ENCODE measurements around the gene TMEM106C. TPM values are rescaled to one million over a fixed set of nuclear protein-coding genes. Genes with fewer than 3 reads are reported as not detected.
A peak's percentile ranks its signal among the peaks of the same experiment; 100 is the strongest.

Gene TMEM106C
- total RNA-seq, 6 experiments from 2014 or later: 87.8 to 123 (median 107) TPM

- no peak overlapping the region for H3K4me3 Mint-ChIP-seq
- no peak for DNase-seq
- TF ChIP-seq, protein P1, sequence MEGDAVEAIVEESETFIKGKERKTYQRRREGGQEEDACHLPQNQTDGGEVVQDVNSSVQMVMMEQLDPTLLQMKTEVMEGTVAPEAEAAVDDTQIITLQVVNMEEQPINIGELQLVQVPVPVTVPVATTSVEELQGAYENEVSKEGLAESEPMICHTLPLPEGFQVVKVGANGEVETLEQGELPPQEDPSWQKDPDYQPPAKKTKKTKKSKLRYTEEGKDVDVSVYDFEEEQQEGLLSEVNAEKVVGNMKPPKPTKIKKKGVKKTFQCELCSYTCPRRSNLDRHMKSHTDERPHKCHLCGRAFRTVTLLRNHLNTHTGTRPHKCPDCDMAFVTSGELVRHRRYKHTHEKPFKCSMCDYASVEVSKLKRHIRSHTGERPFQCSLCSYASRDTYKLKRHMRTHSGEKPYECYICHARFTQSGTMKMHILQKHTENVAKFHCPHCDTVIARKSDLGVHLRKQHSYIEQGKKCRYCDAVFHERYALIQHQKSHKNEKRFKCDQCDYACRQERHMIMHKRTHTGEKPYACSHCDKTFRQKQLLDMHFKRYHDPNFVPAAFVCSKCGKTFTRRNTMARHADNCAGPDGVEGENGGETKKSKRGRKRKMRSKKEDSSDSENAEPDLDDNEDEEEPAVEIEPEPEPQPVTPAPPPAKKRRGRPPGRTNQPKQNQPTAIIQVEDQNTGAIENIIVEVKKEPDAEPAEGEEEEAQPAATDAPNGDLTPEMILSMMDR (IDR thresholded peaks at IDR 0.05): no peak
- H3K27ac Mint-ChIP-seq: no peak overlapping the region
- peaks cover 27% of the 10 kb centered on the region for H3K4me1 Mint-ChIP-seq (ENCODE audit: low read depth)
- H3K9me3 Mint-ChIP-seq: no peaks in the 10 kb centered on the region
- peaks cover 6% of the 10 kb centered on the region for H3K27me3 Mint-ChIP-seq (ENCODE audit: insufficient read depth)
- no peaks in the 10 kb centered on the region for H3K36me3 Mint-ChIP-seq (ENCODE audit: low read depth)
These were observed 22.5 kb upstream of the TMEM106C start for GRCh38 chr12:47940773-47941474.

- Mint-ChIP-seq H3K27me3 (ENCODE audit: insufficient read depth) (peaks cover 6% of the 10 kb centered on the region), H3K4me3 (no peak overlapping the region), H3K27ac (no peak overlapping the region), H3K4me1 (ENCODE audit: low read depth) (peaks cover 26% of the 10 kb centered on the region), H3K36me3 (ENCODE audit: low read depth) (no peaks in the 10 kb centered on the region), H3K9me3 (no peaks in the 10 kb centered on the region)
- TF ChIP-seq, protein P1 (IDR thresholded peaks at IDR 0.05): no peak
- DNase-seq: no peak
These were observed 22.0 kb upstream of the TMEM106C start for GRCh38 chr12:47941475-47941780.

GRCh38 chr12:47941871-47942613 lies 21.4 kb upstream of the TMEM106C start:
- H3K4me1 Mint-ChIP-seq (ENCODE audit: low read depth): peaks cover 32% of the 10 kb centered on the region
- TF ChIP-seq, protein P1 (IDR thresholded peaks at IDR 0.05): peak; percentile 34
- peaks cover 6% of the 10 kb centered on the region for H3K27me3 Mint-ChIP-seq (ENCODE audit: insufficient read depth)
- no peaks in the 10 kb centered on the region for H3K9me3 Mint-ChIP-seq
- H3K4me3 Mint-ChIP-seq: no peak overlapping the region
- no peak for DNase-seq
- no peak overlapping the region for H3K27ac Mint-ChIP-seq
- H3K36me3 Mint-ChIP-seq (ENCODE audit: low read depth): no peaks in the 10 kb centered on the region

DNA sequence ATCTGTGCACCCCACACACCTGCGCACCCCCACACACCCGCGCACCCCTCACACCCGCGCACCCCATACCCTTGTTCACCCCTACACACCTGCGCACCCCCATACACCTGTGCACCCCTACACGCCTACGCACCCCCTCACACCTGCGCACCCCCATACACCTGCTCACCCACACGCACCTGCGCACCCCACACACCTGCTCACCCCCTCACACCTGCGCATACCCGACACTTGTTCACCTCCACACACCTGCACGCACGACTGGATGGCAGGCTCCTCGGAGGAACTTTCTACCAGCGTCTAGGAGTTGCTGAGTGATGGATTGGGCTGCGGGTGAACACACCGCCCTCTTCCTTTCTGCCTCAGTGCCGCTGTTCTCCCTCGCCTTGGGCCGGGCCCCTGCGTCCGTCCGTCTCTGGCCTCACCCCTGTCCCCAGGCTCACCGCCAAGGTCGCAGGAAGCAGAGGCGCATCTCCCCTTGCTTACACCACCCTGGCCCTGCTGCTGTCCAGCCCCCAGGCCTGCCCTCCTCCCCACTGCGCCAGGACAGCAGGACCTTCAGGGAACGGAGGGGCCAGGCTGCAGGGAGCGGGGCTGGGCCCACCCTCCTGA lies 20.7 kb upstream of the TMEM106C start:
- no peaks in the 10 kb centered on the region for H3K36me3 Mint-ChIP-seq (ENCODE audit: low read depth)
- TF ChIP-seq, protein P1 (IDR thresholded peaks at IDR 0.05): 0 out of 2 replicates have a peak, but pooled peaks have one; percentile 1
- no peak overlapping the region for H3K27ac Mint-ChIP-seq
- H3K4me1 Mint-ChIP-seq (ENCODE audit: low read depth): peaks cover 28% of the 10 kb centered on the region
- no peak overlapping the region for H3K4me3 Mint-ChIP-seq
- H3K9me3 Mint-ChIP-seq: no peaks in the 10 kb centered on the region
- DNase-seq: no peak
- peaks cover 5% of the 10 kb centered on the region for H3K27me3 Mint-ChIP-seq (ENCODE audit: insufficient read depth)

DNA sequence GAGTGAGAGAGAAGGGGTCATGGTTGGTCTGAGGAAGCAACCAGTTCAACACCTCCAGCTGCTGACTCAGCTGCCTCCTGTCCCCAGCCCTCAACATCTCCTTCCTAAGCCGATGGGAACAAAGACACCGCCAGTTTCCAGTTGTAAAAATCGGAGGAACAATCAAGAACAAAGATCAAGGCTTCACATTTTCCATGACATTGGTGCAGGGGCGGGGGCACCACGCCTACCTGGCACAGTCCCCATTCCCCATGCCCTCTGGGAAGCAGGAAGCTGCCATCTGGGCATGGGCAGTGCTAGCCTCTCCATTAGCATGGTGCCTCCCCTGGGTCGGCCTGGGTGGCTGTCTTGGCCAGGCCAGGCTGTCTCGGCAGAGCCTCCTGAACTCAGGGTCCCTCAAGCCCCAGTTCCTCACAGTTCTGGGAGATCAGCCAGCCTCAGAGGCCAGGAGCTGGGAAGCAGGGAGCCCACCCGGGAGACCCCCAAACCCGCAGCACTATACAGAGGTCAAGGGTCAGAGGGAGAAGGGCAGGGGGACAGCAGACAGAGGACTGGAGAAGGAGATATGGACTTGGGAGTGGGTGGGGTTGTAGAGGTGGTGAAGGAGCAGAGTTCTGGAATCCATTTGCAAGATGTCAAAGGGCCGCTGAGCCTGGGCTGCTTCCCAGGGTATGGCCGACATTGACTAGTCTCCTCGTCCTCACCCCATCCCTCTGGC lies 19.6 kb upstream of the TMEM106C start:
- Mint-ChIP-seq H3K4me1 (ENCODE audit: low read depth) (peaks cover 20% of the 10 kb centered on the region), H3K27ac (no peak overlapping the region), H3K36me3 (ENCODE audit: low read depth) (no peaks in the 10 kb centered on the region), H3K9me3 (no peaks in the 10 kb centered on the region), H3K4me3 (no peak overlapping the region), H3K27me3 (ENCODE audit: insufficient read depth) (peaks cover 5% of the 10 kb centered on the region)
- no peak for DNase-seq
- TF ChIP-seq, protein P1 (IDR thresholded peaks at IDR 0.05): no peak

All from HFFc6 (cell line).